Measurements from ENCODE around the gene ATG9A. TPM values are rescaled to one million over a fixed set of nuclear protein-coding genes. Genes with fewer than 3 reads are reported as not detected.

The ATG9A gene
- total RNA-seq, 1 donor = 60.8 TPM

GRCh38 chr2:219274361-219274921, 45.0 kb upstream of the ATG9A start:
- Histone ChIP-seq H3K79me2 (ENCODE audit: insufficient read depth, low read length) (no peaks in the 10 kb centered on the region), H3K27me3 (ENCODE audit: insufficient read depth, low read length) (no peaks in the 10 kb centered on the region), H3K4me2 (ENCODE audit: insufficient read depth, low read length) (peak overlapping the region; percentile 58), H4K20me1 (ENCODE audit: insufficient read depth, low read length) (no peaks in the 10 kb centered on the region), H3K36me3 (ENCODE audit: insufficient read depth, low read length) (no peaks in the 10 kb centered on the region), H3K4me1 (ENCODE audit: insufficient read depth, low read length) (peaks cover 33% of the 10 kb centered on the region), H3K4me3 (ENCODE audit: insufficient read depth, low read length) (peak overlapping the region; percentile 11), H3K9me3 (ENCODE audit: low read depth, low read length) (no peaks in the 10 kb centered on the region), H3K27ac (ENCODE audit: low read depth, low read length) (peak overlapping the region; percentile 90), H2AFZ (ENCODE audit: low read length) (peak overlapping the region; percentile 18)
- DNase-seq (ENCODE audit: insufficient read length, low spot score, missing footprints) = peak; percentile 91
- TF ChIP-seq CTCF (IDR thresholded peaks at IDR 0.05; ENCODE audit: extremely low read depth, low read depth, low read length) = no peak

- Histone ChIP-seq H3K4me2 (ENCODE audit: insufficient read depth, low read length) (peak overlapping the region; percentile 58), H3K79me2 (ENCODE audit: insufficient read depth, low read length) (no peaks in the 10 kb centered on the region), H2AFZ (ENCODE audit: low read length) (peak overlapping the region; percentile 18), H3K4me1 (ENCODE audit: insufficient read depth, low read length) (peaks cover 33% of the 10 kb centered on the region), H3K27me3 (ENCODE audit: insufficient read depth, low read length) (no peaks in the 10 kb centered on the region), H3K27ac (ENCODE audit: low read depth, low read length) (peak overlapping the region; percentile 90), H3K36me3 (ENCODE audit: insufficient read depth, low read length) (no peaks in the 10 kb centered on the region), H4K20me1 (ENCODE audit: insufficient read depth, low read length) (no peaks in the 10 kb centered on the region), H3K4me3 (ENCODE audit: insufficient read depth, low read length) (peak overlapping the region; percentile 11), H3K9me3 (ENCODE audit: low read depth, low read length) (no peaks in the 10 kb centered on the region)
- DNase-seq (ENCODE audit: insufficient read length, low spot score, missing footprints) = peak; percentile 70
- no peak for TF ChIP-seq CTCF (IDR thresholded peaks at IDR 0.05; ENCODE audit: extremely low read depth, low read depth, low read length)
Measured at GRCh38 chr2:219273937-219274336, 44.5 kb upstream of the ATG9A start.

- Histone ChIP-seq H3K4me1 (ENCODE audit: insufficient read depth, low read length) (peaks cover 23% of the 10 kb centered on the region), H3K9me3 (ENCODE audit: low read depth, low read length) (no peaks in the 10 kb centered on the region), H4K20me1 (ENCODE audit: insufficient read depth, low read length) (no peaks in the 10 kb centered on the region), H3K27ac (ENCODE audit: low read depth, low read length) (no peak overlapping the region), H3K79me2 (ENCODE audit: insufficient read depth, low read length) (no peaks in the 10 kb centered on the region), H2AFZ (ENCODE audit: low read length) (no peak overlapping the region), H3K4me3 (ENCODE audit: insufficient read depth, low read length) (no peak overlapping the region), H3K36me3 (ENCODE audit: insufficient read depth, low read length) (no peaks in the 10 kb centered on the region), H3K4me2 (ENCODE audit: insufficient read depth, low read length) (no peak overlapping the region), H3K27me3 (ENCODE audit: insufficient read depth, low read length) (no peaks in the 10 kb centered on the region)
- TF ChIP-seq CTCF (IDR thresholded peaks at IDR 0.05; ENCODE audit: extremely low read depth, low read depth, low read length) = no peak
- no peak for DNase-seq (ENCODE audit: insufficient read length, low spot score, missing footprints)
Measured at GRCh38 chr2:219272995-219273394, 43.6 kb upstream of the ATG9A start.

- H3K79me2 ChIP-seq (ENCODE audit: insufficient read depth, low read length) = no peaks in the 10 kb centered on the region
- H3K9me3 ChIP-seq (ENCODE audit: low read depth, low read length) = no peaks in the 10 kb centered on the region
- H3K36me3 ChIP-seq (ENCODE audit: insufficient read depth, low read length) = no peaks in the 10 kb centered on the region
- no peak overlapping the region for H3K4me2 ChIP-seq (ENCODE audit: insufficient read depth, low read length)
- DNase-seq (ENCODE audit: insufficient read length, low spot score, missing footprints) = no peak
- H4K20me1 ChIP-seq (ENCODE audit: insufficient read depth, low read length) = no peaks in the 10 kb centered on the region
- no peaks in the 10 kb centered on the region for H3K27me3 ChIP-seq (ENCODE audit: insufficient read depth, low read length)
- no peak for TF ChIP-seq CTCF (IDR thresholded peaks at IDR 0.05; ENCODE audit: extremely low read depth, low read depth, low read length)
- H3K27ac ChIP-seq (ENCODE audit: low read depth, low read length) = no peak overlapping the region
- H3K4me3 ChIP-seq (ENCODE audit: insufficient read depth, low read length) = no peak overlapping the region
- H2AFZ ChIP-seq (ENCODE audit: low read length) = no peak overlapping the region
- peaks cover 17% of the 10 kb centered on the region for H3K4me1 ChIP-seq (ENCODE audit: insufficient read depth, low read length)
Measured at GRCh38 chr2:219272356-219272755, 42.9 kb upstream of the ATG9A start.

Data from osteoblast (primary cell).